Cardiac atrium fibroblast (primary cell): ENCODE measurements around the gene RCOR3. TPM values are rescaled to one million over a fixed set of nuclear protein-coding genes. Genes with fewer than 3 reads are reported as not detected.

ENCODE experiments used
- total RNA-seq: library from RNA; depleted of rRNA; stranded (reverse); fragments of >200 nt; gene quantifications from 2 replicates; pipeline ENCODE4 v1.2.3, GENCODE V29; 2015

RCOR3 gene
- 13.4 and 45.3 TPM in 2 replicates for total RNA-seq

DNA sequence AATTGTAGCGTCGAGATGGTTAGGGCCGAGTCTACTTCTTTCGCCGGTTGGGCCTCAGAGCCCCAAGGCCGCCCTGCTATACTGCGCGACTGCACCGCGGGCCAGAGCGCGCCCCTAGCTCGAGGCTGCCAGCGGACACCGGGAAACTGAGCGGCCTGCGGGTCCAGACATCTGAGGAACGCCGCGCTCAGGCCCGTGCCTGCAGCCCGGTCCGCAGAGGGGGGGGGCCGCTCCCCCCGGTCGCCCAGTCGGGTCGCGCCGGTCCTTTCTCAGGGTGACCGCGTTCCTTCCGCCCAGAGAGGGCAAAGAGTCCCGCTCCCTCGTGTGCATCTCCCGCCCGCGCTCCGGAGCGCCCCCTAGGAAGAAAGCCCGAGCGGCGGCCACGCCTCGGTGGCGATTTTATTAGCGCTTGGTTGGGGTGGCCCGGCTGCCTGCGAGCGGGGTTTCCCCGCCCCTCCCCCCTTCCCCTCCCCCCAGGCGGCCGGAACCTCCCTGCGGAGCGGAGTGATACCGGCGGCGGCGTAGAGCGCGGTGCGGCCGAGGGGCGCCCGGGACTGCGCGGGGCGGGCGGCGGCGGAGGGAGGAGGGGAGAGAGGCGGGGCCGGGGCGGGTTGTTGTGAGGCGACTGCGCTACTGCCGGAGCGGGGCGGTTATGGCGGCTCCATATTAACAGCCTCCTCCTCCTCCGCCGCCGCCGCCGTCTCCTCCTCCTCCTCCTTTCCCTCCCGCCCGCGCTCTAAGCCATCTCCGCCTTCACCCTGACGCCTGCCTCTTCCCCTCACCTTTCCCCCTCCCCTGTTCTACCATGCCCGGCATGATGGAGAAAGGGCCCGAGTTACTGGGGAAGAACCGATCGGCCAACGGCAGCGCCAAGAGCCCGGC is at the start of gene RCOR3:
Gene RCOR3, plus strand, starts transcription at position 611 of the 882 bp plus-strand sequence. Its CDS starts 195 bp downstream, at position 806.

DNA sequence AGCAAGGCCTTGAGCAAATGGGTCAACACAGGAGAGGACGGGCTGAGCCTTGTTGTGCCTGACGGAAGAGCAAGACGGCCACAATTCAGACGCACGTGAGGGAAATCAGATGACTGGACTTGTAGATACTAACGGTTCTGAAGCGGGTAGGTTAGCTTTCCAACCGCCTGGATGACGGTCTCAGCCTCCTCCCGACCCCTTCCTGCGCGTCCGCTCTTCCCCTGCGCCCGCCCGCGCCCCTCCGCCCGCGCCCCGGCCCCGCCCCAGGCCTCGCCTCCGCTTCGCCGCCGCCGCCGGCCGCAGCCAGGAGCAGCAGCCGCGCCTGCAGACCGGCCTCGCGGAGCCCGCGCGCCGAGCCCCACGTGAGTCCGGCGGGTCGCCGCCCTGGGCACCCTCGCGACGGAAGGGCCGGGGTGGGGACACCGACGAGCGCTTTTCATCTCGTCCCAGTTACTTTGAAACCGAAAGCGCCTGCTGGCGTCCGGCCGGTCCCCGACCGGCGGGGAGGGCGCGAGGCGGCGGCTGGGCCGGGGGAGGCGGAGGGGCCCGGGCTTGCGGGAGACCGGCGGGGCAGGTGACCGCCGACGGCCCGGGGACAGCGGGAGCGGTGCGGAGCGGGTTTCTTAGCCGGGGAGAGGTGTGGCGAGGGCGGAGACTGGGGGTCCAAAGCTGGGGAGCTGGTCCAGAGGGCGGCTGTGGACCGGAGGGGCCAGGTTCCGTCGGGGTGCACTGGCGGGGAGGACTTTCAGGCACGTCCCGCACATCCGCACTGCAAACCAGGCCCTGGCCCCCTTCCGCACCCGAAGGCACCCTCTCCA is 67.6 kb downstream of the RCOR3 start, which contains the start of gene TRAF5:
Gene TRAF5, plus strand, starts transcription at position 306 of the 818 bp plus-strand sequence. CDS start 26,407 bp downstream, outside the sequence.

Other genes with a start within 250 kb of the RCOR3 start
- gene KCNH1, start 125.2 kb upstream of the RCOR3 start, total RNA-seq, result not detected in 2 replicates
- 5.5 and 9.6 TPM in 2 replicates for gene TRAF5, start 67.5 kb downstream of the RCOR3 start, total RNA-seq
- gene RD3, start 232.8 kb downstream of the RCOR3 start, total RNA-seq, result not detected in 2 replicates